ENCODE data around the gene TRIM66. TPM values are rescaled to one million over a fixed set of nuclear protein-coding genes. Genes with fewer than 3 reads are reported as not detected.

Gene TRIM66
- total and polyA plus RNA-seq, 2 experiments from 2014 or later = 1.0 to 3.3 TPM

GRCh38 chr11:8719211-8719649 is 36.8 kb upstream of the TRIM66 start:
- Histone ChIP-seq H3K36me3 (ENCODE audit: insufficient read depth) (no peaks in the 10 kb centered on the region), H3K27ac (ENCODE audit: low read depth) (no peak overlapping the region), H3K4me2 (no peak overlapping the region), H3K27me3 (ENCODE audit: insufficient read depth) (no peaks in the 10 kb centered on the region), H4K20me1 (replicated peaks; ENCODE audit: insufficient read depth) (no peaks in the 10 kb centered on the region), H3K4me1 (ENCODE audit: insufficient read depth) (peaks cover 11% of the 10 kb centered on the region; the same call in 1 of the 2 replicates), H3K9me2 (ENCODE audit: insufficient read depth) (no peaks in the 10 kb centered on the region), H3F3A (replicated peaks; ENCODE audit: low read depth) (no peaks in the 10 kb centered on the region), H3K4me3 (no peak overlapping the region), H2AFZ (no peak overlapping the region), H3K79me2 (replicated peaks; ENCODE audit: insufficient read depth) (no peaks in the 10 kb centered on the region)
- H3K4me3 Mint-ChIP-seq = no peak overlapping the region
- DNase-seq (ENCODE audit: low spot score) (no peak), ATAC-seq (no peak)
- no peaks in the 10 kb centered on the region for H3K9me3 Mint-ChIP-seq
- peaks cover 56% of the 10 kb centered on the region for H3K4me1 Mint-ChIP-seq
- no peak for TF ChIP-seq CREB1 (CRISPR knock-in tag; IDR thresholded peaks at IDR 0.05; ENCODE audit: low read depth)
- TF ChIP-seq STAT1 (IDR thresholded peaks at IDR 0.05; ENCODE audit: unreplicated experiment) = no peak
- no peak for TF ChIP-seq CTCF (conservative IDR thresholded peaks at IDR 0.05; ENCODE audit: low read depth in 2 of 2)
- no peak for TF ChIP-seq NANOG (IDR thresholded peaks at IDR 0.05; ENCODE audit: borderline replicate concordance)
- TF ChIP-seq EZH2 (IDR thresholded peaks at IDR 0.05; ENCODE audit: low read depth, unreplicated experiment) = no peak
- no peak for TF ChIP-seq JUNB (IDR thresholded peaks at IDR 0.05; ENCODE audit: unreplicated experiment)
- TF ChIP-seq ZNF331 (CRISPR knock-in tag; IDR thresholded peaks at IDR 0.05; ENCODE audit: low read depth) = no peak
- no peak for TF ChIP-seq ZNF114 (CRISPR knock-in tag; IDR thresholded peaks at IDR 0.05)
- TF ChIP-seq EZH2phosphoT487 (IDR thresholded peaks at IDR 0.05; ENCODE audit: unreplicated experiment) = no peak
- no peak for TF ChIP-seq ZNF462 (CRISPR knock-in tag; IDR thresholded peaks at IDR 0.05)
- no peak for TF ChIP-seq REST (IDR thresholded peaks at IDR 0.05; ENCODE audit: unreplicated experiment)
- no peak for TF ChIP-seq POLR2AphosphoS5 (IDR thresholded peaks at IDR 0.05; ENCODE audit: low read depth)
- TF ChIP-seq ETS1 (IDR thresholded peaks at IDR 0.05) = no peak
- H3K27me3 Mint-ChIP-seq (ENCODE audit: insufficient read depth, low read depth, poor library complexity) = peaks cover 15% of the 10 kb centered on the region
- peaks cover 12% of the 10 kb centered on the region for H3K36me3 Mint-ChIP-seq (ENCODE audit: low read depth)
- H3K27ac Mint-ChIP-seq = no peak overlapping the region
